H9 (cell line): ENCODE data around the gene KANK4. TPM values are rescaled to one million over a fixed set of nuclear protein-coding genes. Genes with fewer than 3 reads are reported as not detected.

Experiments used
- DNase-seq: peaks from one replicate; pipeline ENCODE4 v3.0.0-alpha.2; 2017
- H2AFZ ChIP-seq: one replicate; pipeline ENCODE4 v1.6.1; 2013; ENCODE audit warnings: mild to moderate bottlenecking, low read length, control low read depth, moderate library complexity
- H2AK5ac ChIP-seq: 2 replicates; pipeline ENCODE4 v1.6.1; 2013; ENCODE audit warnings: low read length, control low read depth, mixed read lengths; ENCODE audit not compliant: insufficient read length
- H2BK120ac ChIP-seq: one replicate; pipeline ENCODE4 v1.6.1; 2013; ENCODE audit warnings: low read depth, mild to moderate bottlenecking, low read length, control low read depth, inconsistent platforms; ENCODE audit not compliant: poor library complexity, severe bottlenecking
- H2BK12ac ChIP-seq: 2 replicates; pipeline ENCODE4 v1.6.1; 2013; ENCODE audit warnings: low read length, control low read depth, mixed read lengths, low read depth; ENCODE audit not compliant: insufficient read length
- H2BK15ac ChIP-seq: 2 replicates; pipeline ENCODE4 v1.6.1; 2013; ENCODE audit warnings: low read depth, low read length, control low read depth
- H2BK20ac ChIP-seq: one replicate; pipeline ENCODE4 v1.6.1; 2013; ENCODE audit warnings: low read depth, mild to moderate bottlenecking, low read length, control low read depth, inconsistent platforms; ENCODE audit not compliant: poor library complexity, severe bottlenecking
- H2BK5ac ChIP-seq: 2 replicates; pipeline ENCODE4 v1.6.1; 2013; ENCODE audit warnings: low read length, control low read depth, mixed read lengths; ENCODE audit not compliant: insufficient read length
- H3K14ac ChIP-seq: 2 replicates; pipeline ENCODE4 v1.6.1; 2013; ENCODE audit warnings: low read length, control low read depth; ENCODE audit not compliant: insufficient read depth
- H3K18ac ChIP-seq: 2 replicates; pipeline ENCODE4 v1.6.1; 2013; ENCODE audit warnings: low read depth, mild to moderate bottlenecking, mixed read lengths, low read length, control low read depth; ENCODE audit not compliant: insufficient read length
- H3K23ac ChIP-seq: 2 replicates; pipeline ENCODE4 v1.6.1; 2013; ENCODE audit warnings: low read length, control low read depth, mixed read lengths, low read depth; ENCODE audit not compliant: insufficient read length
- H3K23me2 ChIP-seq: 2 replicates; pipeline ENCODE4 v1.6.1; 2013; ENCODE audit warnings: low read depth, mild to moderate bottlenecking, mixed read lengths, low read length, control low read depth; ENCODE audit not compliant: insufficient read length, poor library complexity, severe bottlenecking
- H3K27ac ChIP-seq: 2 replicates; pipeline ENCODE4 v1.5.1; 2013; ENCODE audit warnings: low read length, control low read depth, mixed read lengths, low read depth; ENCODE audit not compliant: insufficient read length
- H3K27me3 ChIP-seq: 2 replicates; pipeline ENCODE4 v1.6.1; 2013; ENCODE audit warnings: low read length, control low read depth, inconsistent platforms; ENCODE audit not compliant: insufficient read depth
- H3K4ac ChIP-seq: 2 replicates; pipeline ENCODE4 v1.6.1; 2013; ENCODE audit warnings: low read depth, mild to moderate bottlenecking, control low read depth, inconsistent platforms, low read length, moderate library complexity
- H3K4me1 ChIP-seq: 2 replicates; pipeline ENCODE4 v1.6.1; 2013; ENCODE audit warnings: low read length, control low read depth, inconsistent platforms; ENCODE audit not compliant: insufficient read depth
- H3K4me2 ChIP-seq: 2 replicates; pipeline ENCODE4 v1.6.1; 2013; ENCODE audit warnings: low read length, control low read depth, mixed read lengths; ENCODE audit not compliant: insufficient read length, insufficient read depth
- H3K56ac ChIP-seq: 2 replicates; pipeline ENCODE4 v1.6.1; 2013; ENCODE audit warnings: low read depth, mild to moderate bottlenecking, mixed read lengths, low read length, control low read depth; ENCODE audit not compliant: insufficient read length
- H3K79me1 ChIP-seq: 2 replicates; pipeline ENCODE4 v1.6.1; 2013; ENCODE audit warnings: low read depth, mild to moderate bottlenecking, moderate library complexity, low read length, control low read depth, inconsistent platforms; ENCODE audit not compliant: insufficient read depth, poor library complexity, severe bottlenecking
- H3K79me2 ChIP-seq: 2 replicates; pipeline ENCODE4 v1.6.1; 2013; ENCODE audit warnings: low read length, control low read depth, inconsistent platforms; ENCODE audit not compliant: insufficient read depth
- H3K9ac ChIP-seq: 2 replicates; pipeline ENCODE4 v1.6.1; 2013; ENCODE audit warnings: low read length, control low read depth, mixed read lengths; ENCODE audit not compliant: insufficient read length; ENCODE audit errors: extremely low read depth
- H3K9me3 ChIP-seq: one replicate; pipeline ENCODE4 v1.6.1; 2013; ENCODE audit warnings: low read depth, low read length, inconsistent platforms; ENCODE audit not compliant: control insufficient read depth
- H3T11ph ChIP-seq: one replicate; pipeline ENCODE4 v1.6.1; 2013; ENCODE audit warnings: mild to moderate bottlenecking, low read length, control low read depth, inconsistent platforms
- H4K20me1 ChIP-seq: one replicate; pipeline ENCODE4 v1.6.1; 2013; ENCODE audit not compliant: control insufficient read depth, insufficient read length, insufficient read depth
- H4K5ac ChIP-seq: 2 replicates; pipeline ENCODE4 v1.6.1; 2013; ENCODE audit warnings: low read depth, mild to moderate bottlenecking, mixed read lengths, low read length, control low read depth; ENCODE audit not compliant: insufficient read length
- H4K8ac ChIP-seq: replicated peaks from 2 replicates; pipeline ENCODE4 v1.6.1; 2013; ENCODE audit warnings: low read length, control low read depth, mixed read lengths, low read depth; ENCODE audit not compliant: insufficient read length
- H4K91ac ChIP-seq: 2 replicates; pipeline ENCODE4 v1.6.1; 2013; ENCODE audit warnings: low read depth, mild to moderate bottlenecking, moderate library complexity, mixed read lengths, low read length, control low read depth; ENCODE audit not compliant: insufficient read length
- H3K27ac Mint-ChIP-seq, 3 experiments: 2 replicates in 2 of 3; 3 replicates in 1 of 3; pipeline ENCODE4 v1.8.0; 2020 to 2021; ENCODE audit warnings: mixed read lengths in 3 of 3, mild to moderate bottlenecking in 1 of 3, moderate library complexity in 1 of 3
- H3K27me3 Mint-ChIP-seq: 2 replicates; pipeline ENCODE4 v1.8.0; 2021; ENCODE audit warnings: low read depth, mild to moderate bottlenecking, moderate library complexity, mixed read lengths
- H3K36me3 Mint-ChIP-seq, 3 experiments: 2 replicates in 2 of 3; 3 replicates in 1 of 3; pipeline ENCODE4 v1.8.0; 2020 to 2021; ENCODE audit warnings: low read depth in 3 of 3, mixed read lengths in 3 of 3; ENCODE audit not compliant: insufficient read depth in 1 of 3
- H3K4me1 Mint-ChIP-seq, 2 experiments: 2 replicates each; pipeline ENCODE4 v1.8.0; 2020; ENCODE audit warnings: mixed read lengths in 2 of 2
- H3K4me3 Mint-ChIP-seq, 2 experiments: 2 replicates in 1 of 2; 3 replicates in 1 of 2; pipeline ENCODE4 v1.8.0; 2020 to 2021; ENCODE audit warnings: mild to moderate bottlenecking in 2 of 2, mixed read lengths in 2 of 2, moderate library complexity in 1 of 2
- H3K9me3 Mint-ChIP-seq, 2 experiments: 2 replicates in 1 of 2; 3 replicates in 1 of 2; pipeline ENCODE4 v1.8.0; 2020; ENCODE audit warnings: mild to moderate bottlenecking in 2 of 2, mixed read lengths in 2 of 2, moderate library complexity in 1 of 2
- WGBS: extraction: QIAGEN DNeasy Blood & Tissue Kit; methylation state at CpG from one replicate; pipeline ENCODE4 v1.1.7; 2013; ENCODE audit warnings: missing lambda C conversion rate, low lambda C conversion rate, mixed read lengths; ENCODE audit not compliant: insufficient read length; ENCODE audit errors: extremely low coverage; 5-methylcytosine and 5-hydroxymethylcytosine counted together
- total RNA-seq: library from RNA; stranded (reverse); gene quantifications from 2 replicates; pipeline ENCODE4 v1.2.1, GENCODE V29; 2021
- TF ChIP-seq, protein P1 (sequence below): fragments of 200-600 bp; sonication (generic); conservative IDR thresholded peaks from 3 replicates; pipeline ENCODE4 v1.8.0; 2021; ENCODE audit warnings: antibody characterized with exemption, mild to moderate bottlenecking

The KANK4 gene
- total RNA-seq, 1 experiment from 2014 or later, result 0.15 TPM

DNA sequence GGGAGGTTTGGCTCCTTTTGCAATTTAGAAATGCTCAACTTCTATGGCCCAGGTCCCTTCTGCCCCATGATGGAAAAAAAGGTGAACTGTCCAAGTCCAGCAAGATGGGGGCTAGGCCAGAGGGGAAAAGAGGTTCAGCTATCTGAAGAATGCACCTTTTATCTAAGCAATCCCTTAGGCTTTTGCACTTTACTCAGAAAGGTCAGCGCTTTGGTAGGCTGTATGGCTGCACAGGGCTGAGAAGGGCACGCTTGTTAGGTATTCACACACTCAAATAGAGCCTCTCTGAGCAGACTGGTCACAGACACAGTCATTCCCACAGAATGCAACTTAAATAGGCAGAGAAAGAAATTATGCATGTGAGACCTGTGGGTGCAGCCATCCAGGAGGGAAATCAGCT is 31.0 kb downstream of the KANK4 start:
- H3K4me1 Mint-ChIP-seq, result peaks cover 27 to 32% of the 10 kb centered on the region in 2 experiments
- H4K8ac ChIP-seq, result no peak overlapping the region

More for the DNA sequence above, 31.0 kb downstream of the KANK4 start:
- Histone ChIP-seq H2BK15ac (no peak overlapping the region), H3K27ac (no peak overlapping the region), H2BK20ac (no peak overlapping the region), H3K27me3 (peaks cover 32% of the 10 kb centered on the region; the same call in 1 of the 2 replicates), H3K79me1 (no peaks in the 10 kb centered on the region), H3K4me1 (peaks cover 10% of the 10 kb centered on the region; the same call in 1 of the 2 replicates), H2AFZ (no peak overlapping the region), H3K23me2 (no peaks in the 10 kb centered on the region), H2BK120ac (no peak overlapping the region), H3K18ac (no peak overlapping the region), H4K20me1 (no peaks in the 10 kb centered on the region), H2BK12ac (no peak overlapping the region), H3K9ac (no peak overlapping the region), H3K56ac (no peak overlapping the region), H3K79me2 (no peaks in the 10 kb centered on the region), H3T11ph (no peak overlapping the region), H3K4ac (no peak overlapping the region), H3K9me3 (no peaks in the 10 kb centered on the region), H4K5ac (no peak overlapping the region), H4K91ac (no peak overlapping the region), H3K14ac (no peak overlapping the region), H2AK5ac (no peak overlapping the region), H2BK5ac (no peak overlapping the region), H3K4me2 (no peak overlapping the region), H3K23ac (no peak overlapping the region)
- Mint-ChIP-seq H3K27ac (no peak overlapping the region), H3K27me3 (peaks cover 92% of the 10 kb centered on the region), H3K36me3 (no peaks in the 10 kb centered on the region), H3K4me3 (no peak overlapping the region), H3K9me3 (no peaks in the 10 kb centered on the region; a peak in 1 of 5 replicates)
- no peak for DNase-seq
- WGBS, result no CpG with 5 or more reads among the region's 2 CpGs
- TF ChIP-seq, protein P1, sequence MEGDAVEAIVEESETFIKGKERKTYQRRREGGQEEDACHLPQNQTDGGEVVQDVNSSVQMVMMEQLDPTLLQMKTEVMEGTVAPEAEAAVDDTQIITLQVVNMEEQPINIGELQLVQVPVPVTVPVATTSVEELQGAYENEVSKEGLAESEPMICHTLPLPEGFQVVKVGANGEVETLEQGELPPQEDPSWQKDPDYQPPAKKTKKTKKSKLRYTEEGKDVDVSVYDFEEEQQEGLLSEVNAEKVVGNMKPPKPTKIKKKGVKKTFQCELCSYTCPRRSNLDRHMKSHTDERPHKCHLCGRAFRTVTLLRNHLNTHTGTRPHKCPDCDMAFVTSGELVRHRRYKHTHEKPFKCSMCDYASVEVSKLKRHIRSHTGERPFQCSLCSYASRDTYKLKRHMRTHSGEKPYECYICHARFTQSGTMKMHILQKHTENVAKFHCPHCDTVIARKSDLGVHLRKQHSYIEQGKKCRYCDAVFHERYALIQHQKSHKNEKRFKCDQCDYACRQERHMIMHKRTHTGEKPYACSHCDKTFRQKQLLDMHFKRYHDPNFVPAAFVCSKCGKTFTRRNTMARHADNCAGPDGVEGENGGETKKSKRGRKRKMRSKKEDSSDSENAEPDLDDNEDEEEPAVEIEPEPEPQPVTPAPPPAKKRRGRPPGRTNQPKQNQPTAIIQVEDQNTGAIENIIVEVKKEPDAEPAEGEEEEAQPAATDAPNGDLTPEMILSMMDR, result no peak
